ENCODE data around the gene SYT2. TPM values are rescaled to one million over a fixed set of nuclear protein-coding genes. Genes with fewer than 3 reads are reported as not detected.
"Not testable (repeated sequence)": the region's sequence is repeated elsewhere in the genome, so short reads cannot be mapped to it uniquely, and the experiment has no call there.

SYT2 gene
- total RNA-seq, 1 experiment from 2014 or later = not detected

DNA sequence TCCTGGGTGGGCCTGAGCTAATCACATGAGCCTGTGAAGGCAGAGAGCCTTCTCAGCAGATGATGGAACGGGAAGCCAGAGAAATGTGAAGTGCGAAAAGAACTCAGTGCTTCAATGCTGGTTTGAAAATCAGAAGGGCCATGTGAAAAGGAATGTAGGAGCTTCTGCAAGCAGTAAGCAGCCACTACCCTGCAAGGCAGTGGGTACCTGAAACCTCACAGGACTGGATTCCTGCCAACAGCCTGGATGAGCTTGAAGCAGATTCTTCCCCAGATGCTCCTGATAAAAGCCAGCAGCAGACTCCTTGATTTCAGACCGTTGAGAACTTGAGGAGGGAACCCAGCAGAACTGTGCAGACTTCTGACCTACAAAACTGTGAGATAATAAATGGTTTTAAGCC, 158.6 kb downstream of the SYT2 start:
- no peak for ATAC-seq
- Histone ChIP-seq H2AFZ (ENCODE audit: low read length) (no peak overlapping the region), H3K27ac (ENCODE audit: low read length) (no peak overlapping the region), H3K9ac (ENCODE audit: low read length) (no peak overlapping the region), H3K4me3 (ENCODE audit: low read length) (no peak overlapping the region), H3K9me2 (replicated peaks; ENCODE audit: low read length) (no peaks in the 10 kb centered on the region), H3K79me2 (ENCODE audit: low read length) (no peaks in the 10 kb centered on the region), H3K27me3 (ENCODE audit: low read length) (no peaks in the 10 kb centered on the region), H3K36me3 (ENCODE audit: low read depth, low read length) (no peaks in the 10 kb centered on the region), H3F3A (ENCODE audit: low read length, unreplicated experiment) (no peaks in the 10 kb centered on the region), H3K9me3 (ENCODE audit: low read length) (no peaks in the 10 kb centered on the region), H3K4me2 (ENCODE audit: low read length) (no peak overlapping the region), H3K4me1 (ENCODE audit: insufficient read depth, low read length) (peaks cover 4% of the 10 kb centered on the region; the same call in 1 of the 2 replicates), H4K20me1 (ENCODE audit: low read length) (no peaks in the 10 kb centered on the region)
- CTCF ChIA-PET = interaction anchor here (0.6 kb wide), 1 partner anchor 47 kb away, joined by 3 read pairs; no protein-coding TSS in a partner anchor
- no TSS peak for BruUV-seq (replicated peaks)
- TF ChIP-seq, protein P1, sequence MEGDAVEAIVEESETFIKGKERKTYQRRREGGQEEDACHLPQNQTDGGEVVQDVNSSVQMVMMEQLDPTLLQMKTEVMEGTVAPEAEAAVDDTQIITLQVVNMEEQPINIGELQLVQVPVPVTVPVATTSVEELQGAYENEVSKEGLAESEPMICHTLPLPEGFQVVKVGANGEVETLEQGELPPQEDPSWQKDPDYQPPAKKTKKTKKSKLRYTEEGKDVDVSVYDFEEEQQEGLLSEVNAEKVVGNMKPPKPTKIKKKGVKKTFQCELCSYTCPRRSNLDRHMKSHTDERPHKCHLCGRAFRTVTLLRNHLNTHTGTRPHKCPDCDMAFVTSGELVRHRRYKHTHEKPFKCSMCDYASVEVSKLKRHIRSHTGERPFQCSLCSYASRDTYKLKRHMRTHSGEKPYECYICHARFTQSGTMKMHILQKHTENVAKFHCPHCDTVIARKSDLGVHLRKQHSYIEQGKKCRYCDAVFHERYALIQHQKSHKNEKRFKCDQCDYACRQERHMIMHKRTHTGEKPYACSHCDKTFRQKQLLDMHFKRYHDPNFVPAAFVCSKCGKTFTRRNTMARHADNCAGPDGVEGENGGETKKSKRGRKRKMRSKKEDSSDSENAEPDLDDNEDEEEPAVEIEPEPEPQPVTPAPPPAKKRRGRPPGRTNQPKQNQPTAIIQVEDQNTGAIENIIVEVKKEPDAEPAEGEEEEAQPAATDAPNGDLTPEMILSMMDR (conservative IDR thresholded peaks at IDR 0.05; ENCODE audit: low read depth, low read length) = no peak
- TF ChIP-seq EZH2 (IDR thresholded peaks at IDR 0.05; ENCODE audit: low read length, unreplicated experiment) (no peak), EZH2phosphoT487 (IDR thresholded peaks at IDR 0.05; ENCODE audit: borderline replicate concordance, low read length) (no peak)
- POLR2A ChIA-PET (ENCODE audit: unreplicated experiment) = no interaction called here
- intact Hi-C loops (cut with micrococcal nuclease) = loop anchor here (5.0 kb wide), 1 partner anchor 34 kb away; no protein-coding TSS in a partner anchor
- peak; percentile 6 for DNase-seq

- POLR2A ChIA-PET (ENCODE audit: unreplicated experiment); DNase-seq; H3F3A ChIP-seq (ENCODE audit: low read length, unreplicated experiment); H4K20me1 ChIP-seq (ENCODE audit: low read length); H3K9ac ChIP-seq (ENCODE audit: low read length); H3K9me2 ChIP-seq (replicated peaks; ENCODE audit: low read length); BruUV-seq (replicated peaks); H3K4me2 ChIP-seq (ENCODE audit: low read length); H2AFZ ChIP-seq (ENCODE audit: low read length); H3K36me3 ChIP-seq (ENCODE audit: low read depth, low read length); H3K9me3 ChIP-seq (ENCODE audit: low read length); H3K27me3 ChIP-seq (ENCODE audit: low read length); H3K4me3 ChIP-seq (ENCODE audit: low read length); H3K79me2 ChIP-seq (ENCODE audit: low read length); H3K27ac ChIP-seq (ENCODE audit: low read length); ATAC-seq; CTCF ChIA-PET; H3K4me1 ChIP-seq (ENCODE audit: insufficient read depth, low read length): not testable (repeated sequence)
- intact Hi-C loops (cut with micrococcal nuclease) = loop anchor here (5.0 kb wide), 1 partner anchor 33 kb away; no protein-coding TSS in a partner anchor
Observed at GRCh38 chr1:202550088-202550487, 160.2 kb downstream of the SYT2 start.

- H3K27me3 ChIP-seq (ENCODE audit: low read length) = no peaks in the 10 kb centered on the region
- no peak overlapping the region for H2AFZ ChIP-seq (ENCODE audit: low read length)
- intact Hi-C loops (cut with micrococcal nuclease) = no loop called here
- H3K79me2 ChIP-seq (ENCODE audit: low read length) = no peaks in the 10 kb centered on the region
- H3K27ac ChIP-seq (ENCODE audit: low read length) = no peak overlapping the region
- H3K4me1 ChIP-seq (ENCODE audit: insufficient read depth, low read length) = no peaks in the 10 kb centered on the region
- no peak overlapping the region for H3K9ac ChIP-seq (ENCODE audit: low read length)
- no peak for TF ChIP-seq EZH2phosphoT487 (IDR thresholded peaks at IDR 0.05; ENCODE audit: borderline replicate concordance, low read length)
- TF ChIP-seq, protein P1 (conservative IDR thresholded peaks at IDR 0.05; ENCODE audit: low read depth, low read length) = no peak
- no peak for TF ChIP-seq EZH2 (IDR thresholded peaks at IDR 0.05; ENCODE audit: low read length, unreplicated experiment)
- no TSS peak for BruUV-seq (replicated peaks)
- no peaks in the 10 kb centered on the region for H3K36me3 ChIP-seq (ENCODE audit: low read depth, low read length)
- H3K4me3 ChIP-seq (ENCODE audit: low read length) = no peak overlapping the region
- DNase-seq (no peak), ATAC-seq (no peak)
- ChIA-PET POLR2A (ENCODE audit: unreplicated experiment) (no interaction called here), CTCF (no interaction called here)
- H3K4me2 ChIP-seq (ENCODE audit: low read length) = no peak overlapping the region
- no peaks in the 10 kb centered on the region for H3K9me2 ChIP-seq (replicated peaks; ENCODE audit: low read length)
- no peaks in the 10 kb centered on the region for H3K9me3 ChIP-seq (ENCODE audit: low read length)
- no peaks in the 10 kb centered on the region for H4K20me1 ChIP-seq (ENCODE audit: low read length)
- H3F3A ChIP-seq (ENCODE audit: low read length, unreplicated experiment) = no peaks in the 10 kb centered on the region
Observed at GRCh38 chr1:202547215-202547614, 163.0 kb downstream of the SYT2 start.

- H2AFZ ChIP-seq (ENCODE audit: low read length); H3K9ac ChIP-seq (ENCODE audit: low read length); H3K27ac ChIP-seq (ENCODE audit: low read length); H3K9me3 ChIP-seq (ENCODE audit: low read length); H3K4me3 ChIP-seq (ENCODE audit: low read length); H3K4me2 ChIP-seq (ENCODE audit: low read length); CTCF ChIA-PET; H3K4me1 ChIP-seq (ENCODE audit: insufficient read depth, low read length); H3K79me2 ChIP-seq (ENCODE audit: low read length); H3K9me2 ChIP-seq (replicated peaks; ENCODE audit: low read length); POLR2A ChIA-PET (ENCODE audit: unreplicated experiment); intact Hi-C loops (cut with micrococcal nuclease); H3F3A ChIP-seq (ENCODE audit: low read length, unreplicated experiment); H3K36me3 ChIP-seq (ENCODE audit: low read depth, low read length); BruUV-seq (replicated peaks); H3K27me3 ChIP-seq (ENCODE audit: low read length); H4K20me1 ChIP-seq (ENCODE audit: low read length); ATAC-seq; DNase-seq: not testable (repeated sequence)
Observed at GRCh38 chr1:202546796-202547195, 163.5 kb downstream of the SYT2 start.

GRCh38 chr1:202546377-202546776, 163.9 kb downstream of the SYT2 start:
- H2AFZ ChIP-seq (ENCODE audit: low read length); H3K4me2 ChIP-seq (ENCODE audit: low read length); intact Hi-C loops (cut with micrococcal nuclease); H4K20me1 ChIP-seq (ENCODE audit: low read length); H3K36me3 ChIP-seq (ENCODE audit: low read depth, low read length); H3K9ac ChIP-seq (ENCODE audit: low read length); H3K9me2 ChIP-seq (replicated peaks; ENCODE audit: low read length); H3K4me3 ChIP-seq (ENCODE audit: low read length); ATAC-seq; CTCF ChIA-PET; POLR2A ChIA-PET (ENCODE audit: unreplicated experiment); H3K9me3 ChIP-seq (ENCODE audit: low read length); H3K27ac ChIP-seq (ENCODE audit: low read length); H3F3A ChIP-seq (ENCODE audit: low read length, unreplicated experiment); H3K4me1 ChIP-seq (ENCODE audit: insufficient read depth, low read length); BruUV-seq (replicated peaks); DNase-seq; H3K79me2 ChIP-seq (ENCODE audit: low read length); H3K27me3 ChIP-seq (ENCODE audit: low read length): not testable (repeated sequence)

Data from PC-3 (cell line).